HEK293T (cell line): ENCODE measurements around the gene CELSR2.

ENCODE experiments used
- CTCF ChIA-PET: fragments of 350-600 bp; formaldehyde crosslinking; extraction: SDS; loops from one replicate; lab custom pipeline; 2021; ENCODE audit warnings: antibody characterized with exemption, inconsistent platforms; lab: Yijun Ruan, JAX
- POLR2A ChIA-PET: fragments of 350-600 bp; formaldehyde crosslinking; extraction: SDS; loops from one replicate; lab custom pipeline; 2020; ENCODE audit warnings: antibody characterized with exemption, inconsistent platforms; lab: Yijun Ruan, JAX
- DNase-seq: peaks from one replicate; pipeline ENCODE4 v3.0.0; 2012; ENCODE audit warnings: mixed read lengths; ENCODE audit errors: extremely low spot score
- ARNT ChIP-seq: fragments of 450-650 bp; IDR thresholded peaks from 2 replicates; pipeline ENCODE4 v1.6.1; 2017; ENCODE audit warnings: mild to moderate bottlenecking
- BHLHE40 ChIP-seq: fragments of 450-650 bp; IDR thresholded peaks from 2 replicates; pipeline ENCODE4 v1.6.1; 2016; ENCODE audit warnings: mild to moderate bottlenecking, moderate library complexity, borderline replicate concordance
- CTBP1 ChIP-seq: fragments of 450-650 bp; IDR thresholded peaks from 2 replicates; pipeline ENCODE4 v1.6.1; 2016; ENCODE audit warnings: borderline replicate concordance
- ELF4 ChIP-seq: fragments of 450-650 bp; IDR thresholded peaks from 2 replicates; pipeline ENCODE4 v1.6.1; 2017; ENCODE audit warnings: antibody characterized with exemption
- FOXA1 ChIP-seq: fragments of 450-650 bp; IDR thresholded peaks from 2 replicates; pipeline ENCODE4 v1.6.1; 2016; ENCODE audit warnings: mild to moderate bottlenecking
- FOXK2 ChIP-seq: fragments of 450-650 bp; IDR thresholded peaks from 2 replicates; pipeline ENCODE4 v1.6.1; 2016; ENCODE audit warnings: mild to moderate bottlenecking
- FOXM1 ChIP-seq: fragments of 450-650 bp; IDR thresholded peaks from 2 replicates; pipeline ENCODE4 v1.6.1; 2017; ENCODE audit warnings: mild to moderate bottlenecking, borderline replicate concordance
- HDGF ChIP-seq: fragments of 450-650 bp; IDR thresholded peaks from 2 replicates; pipeline ENCODE4 v1.6.1; 2017; ENCODE audit warnings: antibody characterized with exemption, borderline replicate concordance
- L3MBTL2 ChIP-seq: fragments of 450-650 bp; conservative IDR thresholded peaks from 2 replicates; pipeline ENCODE4 v1.6.1; 2016; ENCODE audit warnings: mild to moderate bottlenecking
- LEF1 ChIP-seq: fragments of 450-650 bp; IDR thresholded peaks from 2 replicates; pipeline ENCODE4 v1.6.1; 2017; ENCODE audit warnings: mild to moderate bottlenecking, borderline replicate concordance
- NFRKB ChIP-seq: fragments of 450-650 bp; IDR thresholded peaks from 2 replicates; pipeline ENCODE4 v1.6.1; 2016; ENCODE audit warnings: mild to moderate bottlenecking, moderate library complexity
- PKNOX1 ChIP-seq: fragments of 450-650 bp; IDR thresholded peaks from 2 replicates; pipeline ENCODE4 v1.6.1; 2016
- SP1 ChIP-seq: fragments of 450-650 bp; IDR thresholded peaks from 2 replicates; pipeline ENCODE4 v1.6.1; 2017
- SUZ12 ChIP-seq: fragments of 450-650 bp; IDR thresholded peaks from 2 replicates; pipeline ENCODE4 v1.6.1; 2016; ENCODE audit warnings: mild to moderate bottlenecking
- TARDBP ChIP-seq: fragments of 450-650 bp; IDR thresholded peaks from 2 replicates; pipeline ENCODE4 v1.6.1; 2016
- ZNF384 ChIP-seq: fragments of 450-650 bp; IDR thresholded peaks from 2 replicates; pipeline ENCODE4 v1.6.1; 2016

CELSR2 gene

GRCh38 chr1:109241841-109242345, 7.4 kb upstream of the CELSR2 start:
- ChIA-PET CTCF (interaction anchor here (1.0 kb wide), 1 partner anchor 48 kb away, joined by 3 read pairs; no protein-coding TSS in a partner anchor), POLR2A (interaction anchor here (2.0 kb wide), 1 partner anchor 12 kb away, joined by 5 read pairs; no protein-coding TSS in a partner anchor)
- TF ChIP-seq L3MBTL2: no peak
- no peak for TF ChIP-seq NFRKB
- no peak for TF ChIP-seq ZNF384
- TF ChIP-seq FOXM1: no peak
- no peak for TF ChIP-seq HDGF
- no peak for TF ChIP-seq PKNOX1
- TF ChIP-seq ARNT: no peak
- no peak for TF ChIP-seq SP1
- TF ChIP-seq FOXK2: no peak
- TF ChIP-seq BHLHE40: no peak
- no peak for TF ChIP-seq TARDBP
- no peak for TF ChIP-seq LEF1
- no peak for TF ChIP-seq FOXA1
- TF ChIP-seq SUZ12: no peak
- TF ChIP-seq ELF4: no peak
- TF ChIP-seq CTBP1: no peak
- no peak for DNase-seq

GRCh38 chr1:109242387-109242786, 7.0 kb upstream of the CELSR2 start:
- ChIA-PET POLR2A (interaction anchor here (2.0 kb wide), 1 partner anchor 11 kb away, joined by 5 read pairs; no protein-coding TSS in a partner anchor), CTCF (no interaction called here)
- no peak for DNase-seq
- TF ChIP-seq ZNF384: no peak
- TF ChIP-seq PKNOX1: no peak
- no peak for TF ChIP-seq SP1
- no peak for TF ChIP-seq TARDBP
- no peak for TF ChIP-seq NFRKB
- no peak for TF ChIP-seq SUZ12
- TF ChIP-seq ARNT: no peak
- no peak for TF ChIP-seq FOXK2
- no peak for TF ChIP-seq L3MBTL2
- no peak for TF ChIP-seq BHLHE40
- TF ChIP-seq ELF4: no peak
- no peak for TF ChIP-seq HDGF
- no peak for TF ChIP-seq FOXA1
- no peak for TF ChIP-seq FOXM1
- no peak for TF ChIP-seq LEF1
- TF ChIP-seq CTBP1: no peak

GRCh38 chr1:109243221-109243620, 6.1 kb upstream of the CELSR2 start:
- DNase-seq: no peak
- POLR2A ChIA-PET: no interaction called here
- no peak for TF ChIP-seq BHLHE40
- TF ChIP-seq ELF4: no peak
- CTCF ChIA-PET: no interaction called here

- DNase-seq: no peak
- ChIA-PET CTCF (interaction anchor here (1.1 kb wide), 1 partner anchor 155 kb away, joined by 3 read pairs; no protein-coding TSS in a partner anchor), POLR2A (no interaction called here)
- TF ChIP-seq FOXK2 (no peak), TARDBP (no peak), LEF1 (no peak), ARNT (no peak), ZNF384 (no peak), L3MBTL2 (no peak), FOXA1 (no peak), BHLHE40 (no peak), ELF4 (no peak), SUZ12 (no peak)
These were observed 5.3 kb upstream of the CELSR2 start for GRCh38 chr1:109243860-109244552.

- no peak for DNase-seq
- ChIA-PET CTCF (interaction anchor here (2.8 kb wide), 1 partner anchor 8 kb away, joined by 9 read pairs; no protein-coding TSS in a partner anchor), POLR2A (interaction anchor here (1.0 to 2.0 kb wide), 2 partner anchors 32 to 153 kb away, joined by 3 to 6 read pairs; no protein-coding TSS in a partner anchor)
- no peak for TF ChIP-seq PKNOX1
- TF ChIP-seq BHLHE40: no peak
- no peak for TF ChIP-seq FOXM1
- TF ChIP-seq CTBP1: no peak
- no peak for TF ChIP-seq ARNT
- TF ChIP-seq NFRKB: no peak
- no peak for TF ChIP-seq HDGF
- TF ChIP-seq LEF1: no peak
- no peak for TF ChIP-seq SP1
- no peak for TF ChIP-seq FOXK2
- no peak for TF ChIP-seq SUZ12
- no peak for TF ChIP-seq ZNF384
- TF ChIP-seq ELF4: no peak
These were observed 3.2 kb upstream of the CELSR2 start for GRCh38 chr1:109246141-109246551.
